Retinal pigment epithelial cell (primary cell): ENCODE measurements around the gene MRFAP1.

Experiments used
- DNase-seq: peaks from one replicate; pipeline ENCODE4 v3.0.0-alpha.2; 2010; ENCODE audit warnings: low read depth
- H3K4me3 ChIP-seq: 2 replicates; pipeline ENCODE4 v1.5.1; 2011; ENCODE audit warnings: mild to moderate bottlenecking, low read length, control low read depth, moderate library complexity
- CTCF ChIP-seq: conservative IDR thresholded peaks from 2 replicates; pipeline ENCODE4 v1.5.1; 2011; ENCODE audit warnings: low read depth, low read length, control low read depth, inconsistent platforms

The MRFAP1 gene

GRCh38 chr4:6595897-6596537, 44.5 kb upstream of the MRFAP1 start:
- no peak overlapping the region for H3K4me3 ChIP-seq
- DNase-seq: no peak
- TF ChIP-seq CTCF: no peak

GRCh38 chr4:6596948-6597347, 43.5 kb upstream of the MRFAP1 start:
- H3K4me3 ChIP-seq: no peak overlapping the region
- no peak for TF ChIP-seq CTCF
- DNase-seq: no peak

- H3K4me3 ChIP-seq: no peak overlapping the region
- no peak for DNase-seq
- TF ChIP-seq CTCF: no peak
These were observed 42.4 kb upstream of the MRFAP1 start for GRCh38 chr4:6598127-6598526.

- no peak for TF ChIP-seq CTCF
- DNase-seq: no peak
- no peak overlapping the region for H3K4me3 ChIP-seq
These were observed 41.8 kb upstream of the MRFAP1 start for GRCh38 chr4:6598641-6599040.

GRCh38 chr4:6601661-6602250, 38.7 kb upstream of the MRFAP1 start:
- no peak overlapping the region for H3K4me3 ChIP-seq
- no peak for TF ChIP-seq CTCF
- DNase-seq: no peak

- H3K4me3 ChIP-seq: no peak overlapping the region
- TF ChIP-seq CTCF: no peak
- DNase-seq: no peak
These were observed 38.2 kb upstream of the MRFAP1 start for GRCh38 chr4:6602289-6602688.

GRCh38 chr4:6603128-6603527, 37.4 kb upstream of the MRFAP1 start:
- TF ChIP-seq CTCF: no peak
- no peak for DNase-seq
- no peak overlapping the region for H3K4me3 ChIP-seq
